Measurements from ENCODE around the gene NABP2. TPM values are rescaled to one million over a fixed set of nuclear protein-coding genes. Genes with fewer than 3 reads are reported as not detected.
A peak's percentile ranks its signal among the peaks of the same experiment; 100 is the strongest.

NABP2 gene
- total RNA-seq, 1 experiment from 2014 or later: 49.0 TPM

GRCh38 chr12:56248711-56249110 is 24.6 kb downstream of the NABP2 start:
- H3K9me3 Mint-ChIP-seq: no peaks in the 10 kb centered on the region; a peak in 1 of 5 replicates
- no peaks in the 10 kb centered on the region for H3K4me1 Mint-ChIP-seq
- no peak for TF ChIP-seq CTCF (conservative IDR thresholded peaks at IDR 0.05)
- no CpG with 5 or more reads among the region's 8 CpGs for WGBS (ENCODE audit: extremely low coverage, insufficient read length, low lambda C conversion rate)
- Histone ChIP-seq H3K4me2 (ENCODE audit: insufficient read depth, insufficient read length, low read length) (no peak overlapping the region), H3K56ac (ENCODE audit: insufficient read length, low read depth, low read length) (no peak overlapping the region), H2AK5ac (ENCODE audit: insufficient read length, low read length) (no peak overlapping the region), H4K5ac (ENCODE audit: insufficient read length, low read depth, low read length) (no peak overlapping the region), H3K23ac (ENCODE audit: insufficient read length, low read depth, low read length) (no peak overlapping the region), H2BK5ac (ENCODE audit: insufficient read length, low read length) (no peak overlapping the region), H3K4ac (ENCODE audit: low read depth, low read length) (no peak overlapping the region), H2BK120ac (ENCODE audit: low read depth, low read length, poor library complexity, severe bottlenecking) (no peak overlapping the region), H3K18ac (ENCODE audit: insufficient read length, low read depth, low read length) (no peak overlapping the region), H2BK20ac (ENCODE audit: low read depth, low read length, poor library complexity, severe bottlenecking) (no peak overlapping the region), H2BK12ac (ENCODE audit: insufficient read length, low read depth, low read length) (no peak overlapping the region), H3K23me2 (ENCODE audit: insufficient read length, low read depth, low read length, poor library complexity, severe bottlenecking) (no peaks in the 10 kb centered on the region), H4K20me1 (ENCODE audit: control insufficient read depth, insufficient read depth, insufficient read length) (peaks cover 2% of the 10 kb centered on the region), H3K79me2 (ENCODE audit: insufficient read depth, low read length) (no peaks in the 10 kb centered on the region), H3K79me1 (ENCODE audit: insufficient read depth, low read depth, low read length, poor library complexity, severe bottlenecking) (no peaks in the 10 kb centered on the region), H3K4me1 (ENCODE audit: insufficient read depth, low read length) (no peaks in the 10 kb centered on the region), H3K9me3 (ENCODE audit: control insufficient read depth, low read depth, low read length) (no peaks in the 10 kb centered on the region), H3K9ac (ENCODE audit: extremely low read depth, insufficient read length, low read length) (no peak overlapping the region), H4K8ac (replicated peaks; ENCODE audit: insufficient read length, low read depth, low read length) (no peak overlapping the region), H3K27ac (ENCODE audit: insufficient read length, low read depth, low read length) (no peak overlapping the region), H3K14ac (ENCODE audit: insufficient read depth, low read length) (no peak overlapping the region), H2AFZ (ENCODE audit: low read length) (no peak overlapping the region), H3K27me3 (ENCODE audit: insufficient read depth, low read length) (no peaks in the 10 kb centered on the region), H4K91ac (ENCODE audit: insufficient read length, low read depth, low read length) (no peak overlapping the region), H3T11ph (ENCODE audit: low read length) (no peak overlapping the region), H2BK15ac (ENCODE audit: low read depth, low read length) (no peak overlapping the region)
- H3K4me3 Mint-ChIP-seq: no peak overlapping the region
- H3K27ac Mint-ChIP-seq: peak overlapping the region in 1 of 3 experiments; percentile 18; a peak in 2 of 7 replicates
- peaks cover 52 to 88% (median 80%) of the 10 kb centered on the region in 3 experiments; a peak in 6 of 7 replicates for H3K36me3 Mint-ChIP-seq (ENCODE audit: insufficient read depth in 1 of 3, low read depth in 3 of 3)
- no peaks in the 10 kb centered on the region for H3K27me3 Mint-ChIP-seq (ENCODE audit: low read depth)
- no peak for DNase-seq
